CD4-positive, alpha-beta T cell (primary cell): ENCODE results near the gene GRK2. TPM values are rescaled to one million over a fixed set of nuclear protein-coding genes. Genes with fewer than 3 reads are reported as not detected.

Experiments
- ATAC-seq: fragments of 200-7000 bp; cut with Tn5 transposase; one replicate; pipeline ENCODE4 v1.10.0; 2022; ENCODE audit warnings: mild to moderate bottlenecking; ENCODE audit not compliant: poor library complexity
- CTCF ChIA-PET: fragments of 350-600 bp; sonication (Branson Sonifier 250); formaldehyde crosslinking; loops from one replicate; lab custom pipeline; 2021; ENCODE audit warnings: antibody characterized with exemption, inconsistent platforms; lab: Charles Lee
- POLR2A ChIA-PET: fragments of 350-600 bp; sonication (Branson Sonifier 250); formaldehyde crosslinking; loops from one replicate; lab custom pipeline; 2021; ENCODE audit warnings: antibody characterized with exemption, inconsistent platforms; lab: Charles Lee
- DNase-seq, 14 experiments: peaks; one replicate each; pipeline ENCODE4 v3.0.0-alpha.2; 2013 to 2020; ENCODE audit warnings: mixed read lengths in 2 of 14
- H3K27ac ChIP-seq, 2 donors: one replicate each; pipeline versions ENCODE4 v1.5.1 to v1.7.0; 2013; ENCODE audit warnings: low read length in 2 of 2, low read depth in 1 of 2, mild to moderate bottlenecking in 1 of 2
- H3K27me3 ChIP-seq, 2 experiments: 1 replicate in 1 of 2; 2 replicates in 1 of 2; pipeline versions ENCODE4 v1.6.1 to v1.7.0; 2013; ENCODE audit warnings: low read length in 2 of 2, control low read depth in 1 of 2, mild to moderate bottlenecking in 1 of 2, moderate library complexity in 1 of 2; ENCODE audit not compliant: insufficient read depth in 2 of 2, control insufficient read depth in 1 of 2
- H3K36me3 ChIP-seq: one replicate; pipeline ENCODE4 v1.6.1; 2013; ENCODE audit warnings: low read length, control low read depth; ENCODE audit not compliant: insufficient read depth
- H3K4me1 ChIP-seq: one replicate; pipeline ENCODE4 v1.6.1; 2013; ENCODE audit warnings: low read length, control low read depth; ENCODE audit not compliant: insufficient read depth
- H3K4me3 ChIP-seq: one replicate; pipeline ENCODE4 v1.5.1; 2013; ENCODE audit warnings: mild to moderate bottlenecking, low read length, moderate library complexity
- H3K9me3 ChIP-seq, 2 experiments: 1 replicate in 1 of 2; 2 replicates in 1 of 2; pipeline versions ENCODE4 v1.6.1 to v1.7.0; 2013; ENCODE audit warnings: low read length in 2 of 2, mild to moderate bottlenecking in 2 of 2, control low read depth in 1 of 2, moderate library complexity in 1 of 2; ENCODE audit not compliant: control insufficient read depth in 1 of 2, insufficient read depth in 1 of 2
- H3K27ac Mint-ChIP-seq: one replicate; pipeline ENCODE4 v1.8.0; 2020; ENCODE audit warnings: mixed read lengths
- H3K27me3 Mint-ChIP-seq: one replicate; pipeline ENCODE4 v1.8.0; 2021; ENCODE audit warnings: mixed read lengths
- H3K36me3 Mint-ChIP-seq: one replicate; pipeline ENCODE4 v1.8.0; 2021; ENCODE audit warnings: low read depth, mixed read lengths
- H3K4me1 Mint-ChIP-seq: one replicate; pipeline ENCODE4 v1.8.0; 2021; ENCODE audit warnings: low read depth, mixed read lengths
- H3K4me3 Mint-ChIP-seq: one replicate; pipeline ENCODE4 v1.8.0; 2020; ENCODE audit warnings: mild to moderate bottlenecking, mixed read lengths
- H3K9me3 Mint-ChIP-seq: one replicate; pipeline ENCODE4 v1.8.0; 2020; ENCODE audit warnings: mixed read lengths
- CTCF ChIP-seq: fragments of 200-600 bp; IDR thresholded peaks from one replicate; pipeline ENCODE4 v1.8.0; 2022; ENCODE audit warnings: antibody characterized with exemption, mild to moderate bottlenecking
- intact Hi-C, 2 experiments: fragments of 100-400 bp; cut with DNase I in 1 of 2; cut with micrococcal nuclease in 1 of 2; formaldehyde crosslinking; loops; one replicate each; pipeline versions ENCODE4 v1.15.1 to v1.9.0; 2023 to 2025; cut with DNase I, micrococcal nuclease
- total RNA-seq, 174 experiments: library from RNA in 2 of 174; stranded (reverse) in 2 of 174; gene quantifications; one replicate each; pipeline ENCODE4 v1.2.3 and lab custom pipeline; 2021 to 2026

Gene GRK2
- total RNA-seq, 2 experiments from 2014 or later: 309 to 325 TPM

- Mint-ChIP-seq H3K4me3 (peak overlapping the region; percentile 34), H3K27ac (peak overlapping the region; percentile 71), H3K36me3 (peaks cover 85% of the 10 kb centered on the region), H3K9me3 (peaks cover 7% of the 10 kb centered on the region), H3K4me1 (peaks cover 43% of the 10 kb centered on the region), H3K27me3 (no peaks in the 10 kb centered on the region)
- peaks cover 74% of the 10 kb centered on the region for H3K36me3 ChIP-seq
- no peak for TF ChIP-seq CTCF
- CTCF ChIA-PET: interaction anchor here (0.5 to 1.1 kb wide), 2 partner anchors 9 to 10 kb away, joined by 3 read pairs; no protein-coding TSS in a partner anchor
- H3K4me1 ChIP-seq: peaks cover 33% of the 10 kb centered on the region
- POLR2A ChIA-PET: interaction anchor here (0.6 to 1.3 kb wide), 4 partner anchors 8 to 136 kb away, joined by 3 to 6 read pairs (median 3); no protein-coding TSS in a partner anchor
- no peak overlapping the region for H3K4me3 ChIP-seq
- no peak overlapping the region for H3K27ac ChIP-seq
- H3K27me3 ChIP-seq: no peaks in the 10 kb centered on the region
- intact Hi-C loops: loop anchor here in 1 of 2 experiments (10.0 kb wide), 1 partner anchor 51 kb away; no protein-coding TSS in a partner anchor
- peaks cover 10 to 14% of the 10 kb centered on the region in 2 experiments for H3K9me3 ChIP-seq
- ATAC-seq (no peak), DNase-seq (no peak)
These were observed 29.6 kb downstream of the GRK2 start for GRCh38 chr11:67295846-67296245.

- peaks cover 61% of the 10 kb centered on the region for H3K36me3 ChIP-seq
- ChIA-PET POLR2A (interaction anchor here (0.7 to 1.4 kb wide), 3 partner anchors 11 to 31 kb away, joined by 3 to 7 read pairs (median 4); no protein-coding TSS in a partner anchor), CTCF (no interaction called here)
- TF ChIP-seq CTCF: no peak
- H3K9me3 Mint-ChIP-seq: peaks cover 7% of the 10 kb centered on the region
- H3K4me3 ChIP-seq: no peak overlapping the region
- no peak overlapping the region for H3K27ac ChIP-seq
- H3K4me3 Mint-ChIP-seq: no peak overlapping the region
- H3K27ac Mint-ChIP-seq: no peak overlapping the region
- H3K27me3 ChIP-seq: no peaks in the 10 kb centered on the region
- DNase-seq (no peak), ATAC-seq (no peak)
- peaks cover 22% of the 10 kb centered on the region for H3K4me1 ChIP-seq
- H3K9me3 ChIP-seq: peaks cover 10 to 14% of the 10 kb centered on the region in 2 experiments
- H3K36me3 Mint-ChIP-seq: peaks cover 72% of the 10 kb centered on the region
- peaks cover 28% of the 10 kb centered on the region for H3K4me1 Mint-ChIP-seq
- intact Hi-C loops: loop anchor here in 1 of 2 experiments (10.0 kb wide), 1 partner anchor 54 kb away; no protein-coding TSS in a partner anchor
- no peaks in the 10 kb centered on the region for H3K27me3 Mint-ChIP-seq
These were observed 32.5 kb downstream of the GRK2 start for GRCh38 chr11:67298786-67299185.

- no peak for TF ChIP-seq CTCF
- ATAC-seq (no peak), DNase-seq (peak in 1 of 14 experiments; percentile 0)
- intact Hi-C loops: loop anchor here in 1 of 2 experiments (10.0 kb wide), 1 partner anchor 55 kb away; no protein-coding TSS in a partner anchor
- H3K4me1 Mint-ChIP-seq: peaks cover 23% of the 10 kb centered on the region
- Histone ChIP-seq H3K9me3 (peaks cover 10 to 14% of the 10 kb centered on the region in 2 experiments), H3K4me1 (peaks cover 30% of the 10 kb centered on the region), H3K36me3 (peaks cover 61% of the 10 kb centered on the region), H3K4me3 (no peak overlapping the region), H3K27ac (no peak overlapping the region), H3K27me3 (no peaks in the 10 kb centered on the region)
- H3K27me3 Mint-ChIP-seq: no peaks in the 10 kb centered on the region
- peaks cover 64% of the 10 kb centered on the region for H3K36me3 Mint-ChIP-seq
- no peak overlapping the region for H3K27ac Mint-ChIP-seq
- H3K4me3 Mint-ChIP-seq: no peak overlapping the region
- POLR2A ChIA-PET: interaction anchor here (0.7 to 5.6 kb wide), 2 partner anchors 11 to 18 kb away, joined by 3 to 54 read pairs; partner anchors contain the start of gene ANKRD13D
- peaks cover 7% of the 10 kb centered on the region for H3K9me3 Mint-ChIP-seq
- CTCF ChIA-PET: interaction anchor here (2.1 kb wide), 1 partner anchor 18 kb away, joined by 5 read pairs; no protein-coding TSS in a partner anchor
These were observed 33.4 kb downstream of the GRK2 start for GRCh38 chr11:67299471-67300191.
